SJCRH30 (cell line): ENCODE results near the gene DAPK2. TPM values are rescaled to one million over a fixed set of nuclear protein-coding genes. Genes with fewer than 3 reads are reported as not detected.
"Not testable (repeated sequence)": the region's sequence is repeated elsewhere in the genome, so short reads cannot be mapped to it uniquely, and the experiment has no call there.

Experiments
- DNase-seq, 2 experiments: peaks; one replicate each; pipeline ENCODE4 v3.0.0-alpha.2; 2015 to 2020
- H3K27ac ChIP-seq: fragments of 250-450 bp; sonication (Bioruptor Pico); 2 replicates; pipeline ENCODE4 v1.5.1; 2020; ENCODE audit warnings: mild to moderate bottlenecking, moderate library complexity
- H3K27me3 ChIP-seq: fragments of 250-450 bp; sonication (Bioruptor Pico); 2 replicates; pipeline ENCODE4 v1.5.1; 2020; ENCODE audit warnings: mild to moderate bottlenecking, moderate library complexity
- H3K36me3 ChIP-seq: fragments of 250-450 bp; sonication (Bioruptor Pico); 2 replicates; pipeline ENCODE4 v1.5.1; 2020; ENCODE audit warnings: mild to moderate bottlenecking, moderate library complexity
- H3K4me1 ChIP-seq: fragments of 250-450 bp; sonication (Bioruptor Pico); 2 replicates; pipeline ENCODE4 v1.5.1; 2020; ENCODE audit warnings: mild to moderate bottlenecking, moderate library complexity
- H3K4me3 ChIP-seq: fragments of 250-450 bp; sonication (Bioruptor Pico); 2 replicates; pipeline ENCODE4 v1.5.1; 2020; ENCODE audit warnings: mild to moderate bottlenecking, moderate library complexity
- H3K9me3 ChIP-seq: fragments of 250-450 bp; sonication (Bioruptor Pico); replicated peaks from 2 replicates; pipeline ENCODE4 v1.5.1; 2020; ENCODE audit warnings: mild to moderate bottlenecking, moderate library complexity
- total RNA-seq: library from RNA; depleted of rRNA; stranded (reverse); fragments of >200 nt; shearing (Covaris generic); gene quantifications from 2 replicates; pipeline ENCODE4 v1.2.3, GENCODE V29; 2014; rRNA removed

DAPK2 gene
- 0.23 and 0.85 TPM in 2 replicates for total RNA-seq

DNA sequence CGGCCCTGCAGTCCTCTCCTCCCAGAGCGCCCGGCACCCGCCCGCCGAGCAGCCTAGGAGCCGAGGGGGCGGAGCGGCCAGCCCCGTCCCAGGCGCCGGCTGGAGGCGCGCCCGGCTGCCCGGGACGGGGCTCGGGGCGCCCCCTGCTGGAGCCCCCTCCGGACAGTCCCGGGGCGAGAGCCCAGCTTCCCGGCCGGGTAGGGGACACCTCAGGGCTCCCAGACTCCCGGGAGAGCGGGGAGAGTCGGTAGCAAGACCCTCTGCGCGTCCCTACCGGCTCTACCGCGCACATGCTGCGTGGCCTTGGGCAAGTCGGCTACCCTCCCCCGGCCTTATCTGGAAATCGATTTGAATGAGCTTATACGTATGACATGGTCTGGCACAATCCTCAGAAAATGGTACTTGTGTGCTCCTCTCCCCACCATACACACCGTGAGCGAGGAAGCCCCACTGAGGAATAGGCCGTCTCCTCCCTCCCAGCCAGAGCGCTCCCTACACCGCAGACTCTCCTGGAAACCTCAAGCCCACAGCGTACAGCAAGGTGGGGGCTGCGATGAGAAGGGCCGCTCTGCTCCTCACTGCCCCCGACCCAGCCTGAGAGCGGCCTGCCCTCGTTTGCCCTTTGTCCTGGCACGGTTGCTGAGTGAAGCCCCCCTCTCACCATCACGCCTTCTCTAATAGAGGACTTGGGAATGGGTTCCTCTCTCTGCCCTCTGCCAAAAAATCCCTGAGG lies at the start of gene DAPK2:
Gene DAPK2 (minus strand): TSS at position 65 of the 733 bp plus-strand sequence. CDS start 6,224 bp downstream, outside the sequence.
- H3K36me3 ChIP-seq = no peaks in the 10 kb centered on the region
- H3K27ac ChIP-seq = no peak within 1 kb of the TSS
- H3K4me3 ChIP-seq = peak within 1 kb of the TSS; percentile 50
- no peaks in the 10 kb centered on the region for H3K27me3 ChIP-seq
- peaks cover 5% of the 10 kb centered on the region; the same call in 1 of the 2 replicates for H3K4me1 ChIP-seq
- DNase-seq = peak; percentile 51 to 76
- H3K9me3 ChIP-seq = no peaks in the 10 kb centered on the region

DNA sequence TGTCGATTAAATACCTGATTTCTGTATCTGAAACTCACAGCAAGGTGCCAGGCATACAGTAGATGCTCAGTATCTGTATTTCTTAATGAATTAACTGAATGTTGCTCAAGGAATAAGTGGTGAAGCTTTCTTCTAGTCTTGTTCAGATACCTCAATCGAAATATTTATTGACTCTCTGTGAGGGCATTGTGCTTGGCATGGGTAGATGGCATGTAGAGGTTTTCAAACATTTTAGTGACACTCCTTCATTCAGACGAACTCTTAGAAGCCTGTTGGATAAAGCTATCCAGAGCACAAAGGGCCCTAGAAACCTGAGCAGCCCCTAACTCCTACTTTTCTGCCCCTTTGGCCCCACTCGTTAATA lies 49.1 kb upstream of the DAPK2 start:
- Histone ChIP-seq H3K4me1 (peaks cover 6% of the 10 kb centered on the region; the same call in 1 of the 2 replicates), H3K9me3 (no peaks in the 10 kb centered on the region), H3K27me3 (no peaks in the 10 kb centered on the region), H3K36me3 (no peaks in the 10 kb centered on the region), H3K4me3 (peak overlapping the region; percentile 82), H3K27ac (no peak overlapping the region)
- DNase-seq = no peak

GRCh38 chr15:64093627-64094417 lies 47.5 kb upstream of the DAPK2 start, which contains the start of gene CIAO2A:
TSS of gene CIAO2A (minus strand) at chr15:64093838. CDS start at chr15:64093768, 70 bp downstream.
- Histone ChIP-seq H3K36me3 (no peaks in the 10 kb centered on the region), H3K27ac (peak within 1 kb of the TSS; percentile 79), H3K4me1 (peaks cover 6% of the 10 kb centered on the region; the same call in 1 of the 2 replicates), H3K27me3 (no peaks in the 10 kb centered on the region), H3K4me3 (peak within 1 kb of the TSS; percentile 82), H3K9me3 (no peaks in the 10 kb centered on the region)
- DNase-seq = peak; percentile 97 to 99

DNA sequence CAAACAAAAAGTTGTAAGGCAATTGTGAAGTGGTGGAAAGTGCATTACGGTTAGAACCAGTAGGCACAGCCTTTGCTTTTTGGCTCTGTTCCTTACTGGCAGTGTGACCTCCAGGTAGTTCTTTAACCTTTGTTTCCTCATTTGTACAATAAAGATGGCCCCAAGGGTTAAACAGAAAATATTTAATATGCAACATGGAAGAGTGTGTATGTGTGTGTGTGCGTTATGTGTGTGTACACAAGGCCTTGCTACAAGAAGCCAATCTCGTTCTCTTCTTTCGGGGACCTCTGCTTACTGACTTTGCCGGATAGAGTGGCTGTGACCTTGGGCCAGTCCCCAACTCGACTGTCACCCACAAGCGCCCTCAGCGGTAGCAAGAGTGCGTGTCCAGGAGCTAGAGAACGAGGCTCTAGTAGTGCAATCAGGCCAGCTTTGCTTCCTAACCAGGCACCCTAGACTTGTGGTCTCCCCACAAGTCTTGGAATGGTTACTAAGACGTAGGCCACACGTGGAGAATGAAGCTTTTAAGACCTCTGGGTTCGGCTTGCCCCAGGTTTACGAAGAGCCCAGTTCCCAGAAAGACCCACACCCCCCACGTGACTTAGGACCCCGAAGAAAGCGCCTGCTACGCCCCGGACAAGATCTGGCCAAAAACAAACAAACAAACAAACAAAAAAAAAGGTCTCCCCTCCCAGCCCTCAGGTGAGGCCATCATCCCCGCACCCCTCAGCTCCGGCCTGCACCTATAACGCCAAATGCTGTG lies 46.8 kb upstream of the DAPK2 start:
- peaks cover 7% of the 10 kb centered on the region for H3K36me3 ChIP-seq
- no peaks in the 10 kb centered on the region for H3K9me3 ChIP-seq
- peak; percentile 57 to 71 for DNase-seq
- H3K4me3 ChIP-seq = peak overlapping the region; percentile 82
- H3K27ac ChIP-seq = peak overlapping the region; percentile 79
- no peaks in the 10 kb centered on the region for H3K27me3 ChIP-seq
- H3K4me1 ChIP-seq = peaks cover 6% of the 10 kb centered on the region; the same call in 1 of the 2 replicates

- H3K36me3 ChIP-seq = peaks cover 11% of the 10 kb centered on the region
- H3K4me3 ChIP-seq = peak overlapping the region; percentile 82
- H3K4me1 ChIP-seq = peaks cover 6% of the 10 kb centered on the region; the same call in 1 of the 2 replicates
- no peaks in the 10 kb centered on the region for H3K27me3 ChIP-seq
- peak in 1 of 2 experiments; percentile 20 for DNase-seq
- H3K27ac ChIP-seq = peak overlapping the region; percentile 79; the same call in 1 of the 2 replicates
- H3K9me3 ChIP-seq = no peaks in the 10 kb centered on the region
Observed at GRCh38 chr15:64092075-64092820, 46.0 kb upstream of the DAPK2 start.

- Histone ChIP-seq H3K27me3 (no peaks in the 10 kb centered on the region), H3K4me3 (no peak overlapping the region), H3K36me3 (peaks cover 11% of the 10 kb centered on the region), H3K27ac (no peak overlapping the region), H3K4me1 (peaks cover 6% of the 10 kb centered on the region; the same call in 1 of the 2 replicates), H3K9me3 (no peaks in the 10 kb centered on the region)
- DNase-seq = no peak
Observed at GRCh38 chr15:64090527-64090926, 44.2 kb upstream of the DAPK2 start.

DNA sequence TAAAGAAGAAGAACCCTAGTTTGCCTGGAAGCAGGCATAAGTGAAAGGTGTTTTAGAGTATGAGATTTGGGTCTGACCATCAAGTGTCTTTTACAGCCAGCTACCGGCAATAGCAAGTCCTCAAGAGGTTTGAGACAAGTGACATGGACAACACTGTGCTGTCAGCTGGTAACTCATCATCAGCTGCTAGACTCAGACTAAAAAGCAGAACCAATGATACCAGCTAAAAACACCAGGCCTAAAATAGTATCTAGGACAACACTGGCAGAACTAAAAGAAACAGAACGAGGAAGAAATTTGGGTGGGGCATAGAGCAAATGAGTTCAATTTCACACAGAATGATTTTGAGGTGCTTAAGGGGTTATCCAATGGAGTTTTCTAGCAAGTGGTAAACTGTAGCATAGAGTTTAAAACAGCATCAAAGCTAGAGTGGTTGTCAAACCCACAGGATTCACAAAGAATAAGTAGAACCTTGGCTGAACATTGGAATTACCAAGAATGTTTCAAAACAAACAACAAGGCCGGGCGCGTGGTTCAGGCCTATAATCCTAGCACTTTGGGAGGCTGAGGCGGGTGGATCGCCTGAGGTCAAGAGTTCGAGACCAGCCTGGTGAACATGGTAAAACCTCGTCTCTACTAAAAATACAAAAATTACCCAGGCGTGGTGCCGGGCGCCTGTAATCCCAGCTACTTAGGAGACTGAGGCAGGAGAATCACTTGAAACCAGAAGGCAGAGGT lies 43.4 kb upstream of the DAPK2 start:
- no peak for DNase-seq
- Histone ChIP-seq H3K4me3 (no peak overlapping the region), H3K27ac (no peak overlapping the region)

DNA sequence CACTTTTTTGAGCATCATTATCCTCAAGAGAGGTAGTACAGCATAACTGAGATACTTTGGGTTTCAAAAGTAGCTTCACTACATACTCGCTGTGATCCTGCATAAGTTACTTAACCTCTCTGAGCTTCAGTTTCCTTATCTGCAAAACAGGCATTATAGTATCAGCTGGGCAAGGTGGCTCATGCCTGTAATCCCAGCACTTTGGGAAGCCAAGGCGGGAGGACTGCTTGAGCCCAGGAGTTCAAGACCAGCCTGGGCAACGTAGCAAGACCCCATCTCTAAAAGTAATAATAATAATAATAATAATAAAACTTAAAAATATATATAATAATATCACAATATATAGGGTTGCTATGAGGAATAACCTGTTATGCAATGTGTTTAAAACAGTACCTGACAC lies 36.5 kb upstream of the DAPK2 start:
- Histone ChIP-seq H3K27me3 (no peaks in the 10 kb centered on the region), H3K9me3 (no peaks in the 10 kb centered on the region), H3K36me3 (peaks cover 26% of the 10 kb centered on the region), H3K27ac (no peak overlapping the region), H3K4me1 (no peaks in the 10 kb centered on the region), H3K4me3 (no peak overlapping the region)
- no peak for DNase-seq

More for the DNA sequence above, 43.4 kb upstream of the DAPK2 start:
- Histone ChIP-seq H3K4me1 (no peaks in the 10 kb centered on the region), H3K9me3 (no peaks in the 10 kb centered on the region), H3K36me3 (peaks cover 15% of the 10 kb centered on the region), H3K27me3 (no peaks in the 10 kb centered on the region)

GRCh38 chr15:64073496-64073895 lies 27.2 kb upstream of the DAPK2 start:
- H3K27me3 ChIP-seq, DNase-seq, H3K27ac ChIP-seq, H3K4me1 ChIP-seq, H3K4me3 ChIP-seq, H3K9me3 ChIP-seq: not testable (repeated sequence)
- peaks cover 15% of the 10 kb centered on the region for H3K36me3 ChIP-seq

DNA sequence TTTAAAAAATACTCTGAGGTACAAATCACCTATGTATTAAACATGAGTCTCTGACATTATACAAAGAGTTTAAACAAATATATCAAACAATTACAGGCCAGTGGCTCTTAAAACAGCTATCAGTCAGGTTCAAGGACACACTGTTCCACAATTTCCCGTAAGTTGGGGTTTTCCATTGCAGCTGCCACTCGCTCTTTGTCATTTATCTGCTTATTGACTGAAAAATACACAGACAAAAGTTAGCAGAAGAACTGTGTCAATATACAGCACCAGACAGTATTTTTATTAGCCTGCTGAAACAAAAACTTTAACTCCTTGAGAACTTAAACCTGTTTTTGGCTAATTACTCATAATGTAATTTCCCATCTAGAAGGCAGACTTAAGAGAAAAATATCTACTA lies 26.5 kb upstream of the DAPK2 start:
- 0 out of 2 replicates have a peak, but pooled peaks cover 2% of the 10 kb centered on the region for H3K4me1 ChIP-seq
- H3K27me3 ChIP-seq = no peaks in the 10 kb centered on the region
- no peak overlapping the region for H3K4me3 ChIP-seq
- peaks cover 14% of the 10 kb centered on the region for H3K36me3 ChIP-seq
- DNase-seq = no peak
- no peak overlapping the region for H3K27ac ChIP-seq
- no peaks in the 10 kb centered on the region for H3K9me3 ChIP-seq

- 0 out of 2 replicates have a peak, but pooled peaks cover 2% of the 10 kb centered on the region for H3K4me1 ChIP-seq
- H3K9me3 ChIP-seq = no peaks in the 10 kb centered on the region
- H3K27me3 ChIP-seq = no peaks in the 10 kb centered on the region
- peaks cover 13% of the 10 kb centered on the region for H3K36me3 ChIP-seq
- no peak overlapping the region for H3K27ac ChIP-seq
- H3K4me3 ChIP-seq = no peak overlapping the region
- DNase-seq = no peak
Observed at GRCh38 chr15:64071931-64072765, 25.9 kb upstream of the DAPK2 start.

- no peaks in the 10 kb centered on the region for H3K9me3 ChIP-seq
- H3K4me3 ChIP-seq = no peak overlapping the region
- peaks cover 13% of the 10 kb centered on the region for H3K36me3 ChIP-seq
- H3K27ac ChIP-seq = no peak overlapping the region
- 0 out of 2 replicates have a peak, but pooled peaks cover 2% of the 10 kb centered on the region for H3K4me1 ChIP-seq
- no peaks in the 10 kb centered on the region for H3K27me3 ChIP-seq
- DNase-seq = no peak
Observed at GRCh38 chr15:64070965-64071851, 24.9 kb upstream of the DAPK2 start.
